Neuronal stem cell (in vitro differentiated cells): Measurements from ENCODE around the gene CFAP161.

Source experiments
- DNase-seq: peaks from one replicate; pipeline ENCODE4 v3.0.0-alpha.2; 2013; ENCODE audit warnings: low spot score
- H2AFZ ChIP-seq: one replicate; pipeline ENCODE4 v1.6.1; 2013; ENCODE audit warnings: mild to moderate bottlenecking, low read length, inconsistent platforms
- H2AK5ac ChIP-seq: 2 replicates; pipeline ENCODE4 v1.6.1; 2013; ENCODE audit warnings: low read depth, mild to moderate bottlenecking, inconsistent platforms, low read length, moderate library complexity, mixed read lengths
- H2BK120ac ChIP-seq: 2 replicates; pipeline ENCODE4 v1.6.1; 2013; ENCODE audit warnings: low read depth, mild to moderate bottlenecking, inconsistent platforms, low read length, moderate library complexity, mixed read lengths
- H2BK12ac ChIP-seq: one replicate; pipeline ENCODE4 v1.6.1; 2013; ENCODE audit warnings: low read length, inconsistent platforms
- H2BK15ac ChIP-seq: 2 replicates; pipeline ENCODE4 v1.6.1; 2013; ENCODE audit warnings: mild to moderate bottlenecking, low read length, inconsistent platforms, mixed read lengths
- H2BK5ac ChIP-seq: one replicate; pipeline ENCODE4 v1.6.1; 2013; ENCODE audit warnings: inconsistent platforms, mild to moderate bottlenecking, low read length, moderate library complexity
- H3K14ac ChIP-seq: one replicate; pipeline ENCODE4 v1.6.1; 2013; ENCODE audit warnings: low read length, inconsistent platforms
- H3K18ac ChIP-seq: 2 replicates; pipeline ENCODE4 v1.6.1; 2013; ENCODE audit warnings: low read length, inconsistent platforms
- H3K23ac ChIP-seq: 2 replicates; pipeline ENCODE4 v1.6.1; 2013; ENCODE audit warnings: low read depth, mild to moderate bottlenecking, mixed read lengths, low read length, inconsistent platforms; ENCODE audit not compliant: poor library complexity
- H3K27ac ChIP-seq: replicated peaks from 3 replicates; pipeline ENCODE4 v1.5.1; 2013; ENCODE audit warnings: low read length, inconsistent platforms
- H3K27me3 ChIP-seq, 3 experiments: 2 replicates each; pipeline ENCODE4 v1.6.1; 2013; ENCODE audit warnings: low read length in 3 of 3, mild to moderate bottlenecking in 2 of 3, inconsistent platforms in 1 of 3, low read depth in 1 of 3, mixed read lengths in 1 of 3, moderate library complexity in 1 of 3; ENCODE audit not compliant: control insufficient read depth in 3 of 3, insufficient read depth in 3 of 3
- H3K36me3 ChIP-seq, 2 donors: replicated peaks in 1 of 2; 2 replicates each; pipeline ENCODE4 v1.6.1; 2013; ENCODE audit warnings: low read length in 2 of 2; ENCODE audit not compliant: control insufficient read depth in 2 of 2, insufficient read depth in 2 of 2
- H3K4ac ChIP-seq: 2 replicates; pipeline ENCODE4 v1.6.1; 2013; ENCODE audit warnings: inconsistent platforms, mild to moderate bottlenecking, low read length, moderate library complexity
- H3K4me1 ChIP-seq, 2 donors: 1 replicate in 1 of 2; 2 replicates in 1 of 2; pipeline ENCODE4 v1.6.1; 2013; ENCODE audit warnings: low read length in 2 of 2, low read depth in 1 of 2; ENCODE audit not compliant: control insufficient read depth in 2 of 2, insufficient read depth in 1 of 2
- H3K4me2 ChIP-seq: one replicate; pipeline ENCODE4 v1.6.1; 2013; ENCODE audit warnings: mild to moderate bottlenecking, low read length, inconsistent platforms; ENCODE audit not compliant: insufficient read depth, poor library complexity, severe bottlenecking
- H3K4me3 ChIP-seq, 2 donors: 2 replicates each; pipeline ENCODE4 v1.5.1; 2013; ENCODE audit warnings: low read length in 2 of 2, mild to moderate bottlenecking in 2 of 2, inconsistent platforms in 1 of 2, moderate library complexity in 1 of 2
- H3K79me1 ChIP-seq: one replicate; pipeline ENCODE4 v1.6.1; 2013; ENCODE audit warnings: low read depth, mild to moderate bottlenecking, inconsistent platforms, low read length, moderate library complexity
- H3K9ac ChIP-seq: one replicate; pipeline ENCODE4 v1.6.1; 2013; ENCODE audit warnings: mild to moderate bottlenecking, low read depth, low read length, inconsistent platforms; ENCODE audit not compliant: poor library complexity
- H3K9me3 ChIP-seq, 2 donors: replicated peaks in 1 of 2; 2 replicates each; pipeline versions ENCODE3 to v1.6.1; 2013; ENCODE audit warnings: low read length in 2 of 2, mild to moderate bottlenecking in 2 of 2, inconsistent platforms in 1 of 2, low read depth in 1 of 2, mixed read lengths in 1 of 2, moderate library complexity in 1 of 2; ENCODE audit not compliant: control insufficient read depth in 2 of 2, insufficient read depth in 1 of 2
- H4K8ac ChIP-seq: one replicate; pipeline ENCODE4 v1.6.1; 2013; ENCODE audit warnings: low read depth, mild to moderate bottlenecking, inconsistent platforms, low read length, moderate library complexity
- H4K91ac ChIP-seq: one replicate; pipeline ENCODE4 v1.6.1; 2013; ENCODE audit warnings: low read length, low read depth, mild to moderate bottlenecking, inconsistent platforms; ENCODE audit not compliant: poor library complexity
- WGBS, 2 donors: extraction: QIAGEN DNeasy Blood & Tissue Kit; methylation state at CpG; one replicate each; pipeline ENCODE4 v1.1.7; 2013; ENCODE audit warnings: missing lambda C conversion rate in 2 of 2, mixed read lengths in 1 of 2; ENCODE audit not compliant: insufficient read length in 2 of 2, insufficient replicate concordance in 1 of 2; ENCODE audit errors: extremely low coverage in 2 of 2; 5-methylcytosine and 5-hydroxymethylcytosine counted together

The CFAP161 gene

GRCh38 chr15:81176291-81176893, 42.3 kb downstream of the CFAP161 start:
- Histone ChIP-seq H4K91ac (no peak overlapping the region), H3K27ac (no peak overlapping the region), H3K4me2 (no peak overlapping the region), H3K23ac (peak overlapping the region; percentile 9), H3K27me3 (no peaks in the 10 kb centered on the region), H3K36me3 (no peaks in the 10 kb centered on the region), H3K9me3 (peaks cover 0 to 2% of the 10 kb centered on the region in 2 donors), H2BK120ac (no peak overlapping the region), H3K9ac (no peak overlapping the region), H3K4ac (no peak overlapping the region), H4K8ac (no peak overlapping the region), H3K4me3 (no peak overlapping the region), H3K79me1 (no peaks in the 10 kb centered on the region), H3K14ac (peak overlapping the region; percentile 58), H2AFZ (no peak overlapping the region), H2BK5ac (no peak overlapping the region), H2BK15ac (peak overlapping the region; percentile 6), H3K18ac (peak overlapping the region; percentile 68), H2BK12ac (no peak overlapping the region), H2AK5ac (no peak overlapping the region), H3K4me1 (peaks cover 0 to 6% of the 10 kb centered on the region in 2 donors)
- no CpG with 5 or more reads among the region's 16 CpGs for WGBS, 2 donors
- no peak for DNase-seq

GRCh38 chr15:81178365-81178764, 44.3 kb downstream of the CFAP161 start:
- no peak overlapping the region for H2BK12ac ChIP-seq
- no peak overlapping the region for H3K4me2 ChIP-seq
- no peak overlapping the region for H2AFZ ChIP-seq
- no peak overlapping the region for H2AK5ac ChIP-seq
- no peak overlapping the region for H3K18ac ChIP-seq
- no peak for DNase-seq
- no peaks in the 10 kb centered on the region for H3K27me3 ChIP-seq
- no peak overlapping the region for H3K4ac ChIP-seq
- no peak overlapping the region for H3K27ac ChIP-seq
- peaks cover 0 to 2% of the 10 kb centered on the region in 2 donors for H3K9me3 ChIP-seq
- H4K91ac ChIP-seq: no peak overlapping the region
- no peaks in the 10 kb centered on the region for H3K79me1 ChIP-seq
- no peak overlapping the region for H2BK120ac ChIP-seq
- H3K4me1 ChIP-seq: peaks cover 0 to 13% of the 10 kb centered on the region in 2 donors
- H3K23ac ChIP-seq: no peak overlapping the region
- no peak overlapping the region for H3K14ac ChIP-seq
- no peak overlapping the region for H3K4me3 ChIP-seq
- H4K8ac ChIP-seq: no peak overlapping the region
- WGBS, 2 donors: no CpG with 5 or more reads among the region's 2 CpGs
- no peak overlapping the region for H2BK15ac ChIP-seq
- no peaks in the 10 kb centered on the region for H3K36me3 ChIP-seq
- no peak overlapping the region for H3K9ac ChIP-seq
- H2BK5ac ChIP-seq: no peak overlapping the region

- Histone ChIP-seq H3K18ac (no peak overlapping the region), H2BK5ac (no peak overlapping the region), H3K23ac (no peak overlapping the region), H2AK5ac (no peak overlapping the region), H2AFZ (no peak overlapping the region), H3K27ac (no peak overlapping the region), H4K91ac (no peak overlapping the region), H2BK15ac (no peak overlapping the region), H3K4me3 (no peak overlapping the region), H2BK120ac (no peak overlapping the region), H3K27me3 (no peaks in the 10 kb centered on the region), H3K9ac (no peak overlapping the region), H3K9me3 (no peaks in the 10 kb centered on the region), H3K14ac (no peak overlapping the region), H4K8ac (no peak overlapping the region), H3K36me3 (no peaks in the 10 kb centered on the region), H3K4me2 (no peak overlapping the region), H3K4me1 (peaks cover 0 to 7% of the 10 kb centered on the region in 2 donors), H2BK12ac (no peak overlapping the region), H3K4ac (no peak overlapping the region), H3K79me1 (no peaks in the 10 kb centered on the region)
- WGBS, 2 donors: no CpG with 5 or more reads among the region's 3 CpGs
- DNase-seq: no peak
Observed at GRCh38 chr15:81181220-81181619, 47.1 kb downstream of the CFAP161 start.

- H3K79me1 ChIP-seq: no peaks in the 10 kb centered on the region
- no peak overlapping the region for H2BK5ac ChIP-seq
- no peak overlapping the region for H3K14ac ChIP-seq
- no peak overlapping the region for H2BK15ac ChIP-seq
- DNase-seq: no peak
- H3K4me1 ChIP-seq: peaks cover 0 to 7% of the 10 kb centered on the region in 2 donors
- no peak overlapping the region for H3K18ac ChIP-seq
- no peaks in the 10 kb centered on the region for H3K9me3 ChIP-seq
- H2BK12ac ChIP-seq: no peak overlapping the region
- H4K91ac ChIP-seq: no peak overlapping the region
- H2AFZ ChIP-seq: no peak overlapping the region
- H2AK5ac ChIP-seq: no peak overlapping the region
- no peaks in the 10 kb centered on the region for H3K27me3 ChIP-seq
- H3K4me3 ChIP-seq: no peak overlapping the region
- H3K9ac ChIP-seq: no peak overlapping the region
- H3K4ac ChIP-seq: no peak overlapping the region
- H3K36me3 ChIP-seq: no peaks in the 10 kb centered on the region
- no peak overlapping the region for H3K23ac ChIP-seq
- H3K27ac ChIP-seq: no peak overlapping the region
- no peak overlapping the region for H3K4me2 ChIP-seq
- no peak overlapping the region for H4K8ac ChIP-seq
- no CpG with 5 or more reads among the region's 13 CpGs for WGBS, 2 donors
- no peak overlapping the region for H2BK120ac ChIP-seq
Observed at GRCh38 chr15:81182031-81182755, 48.1 kb downstream of the CFAP161 start.
